Measurements from ENCODE around the gene FOXN3.

DNA sequence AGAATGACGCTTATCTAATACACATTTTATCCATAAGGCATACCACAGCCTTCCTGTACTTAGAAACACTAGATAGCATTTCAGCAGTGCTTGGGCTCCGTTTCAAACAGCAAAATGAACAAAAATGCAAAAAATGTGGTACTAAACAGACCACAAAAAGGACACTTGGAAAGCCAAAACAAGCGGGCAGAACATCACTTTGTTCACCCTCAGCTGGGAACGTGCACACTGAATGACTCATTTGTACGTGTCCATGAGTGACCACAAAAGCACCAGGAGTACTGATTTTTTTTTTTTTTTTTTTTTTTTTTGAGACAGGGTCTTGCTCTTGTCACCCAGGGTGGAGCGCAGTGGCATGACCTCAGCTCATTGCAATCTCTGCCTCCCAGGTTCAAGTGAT, 8.9 kb upstream of the FOXN3 start:
- TF ChIP-seq, protein P1, sequence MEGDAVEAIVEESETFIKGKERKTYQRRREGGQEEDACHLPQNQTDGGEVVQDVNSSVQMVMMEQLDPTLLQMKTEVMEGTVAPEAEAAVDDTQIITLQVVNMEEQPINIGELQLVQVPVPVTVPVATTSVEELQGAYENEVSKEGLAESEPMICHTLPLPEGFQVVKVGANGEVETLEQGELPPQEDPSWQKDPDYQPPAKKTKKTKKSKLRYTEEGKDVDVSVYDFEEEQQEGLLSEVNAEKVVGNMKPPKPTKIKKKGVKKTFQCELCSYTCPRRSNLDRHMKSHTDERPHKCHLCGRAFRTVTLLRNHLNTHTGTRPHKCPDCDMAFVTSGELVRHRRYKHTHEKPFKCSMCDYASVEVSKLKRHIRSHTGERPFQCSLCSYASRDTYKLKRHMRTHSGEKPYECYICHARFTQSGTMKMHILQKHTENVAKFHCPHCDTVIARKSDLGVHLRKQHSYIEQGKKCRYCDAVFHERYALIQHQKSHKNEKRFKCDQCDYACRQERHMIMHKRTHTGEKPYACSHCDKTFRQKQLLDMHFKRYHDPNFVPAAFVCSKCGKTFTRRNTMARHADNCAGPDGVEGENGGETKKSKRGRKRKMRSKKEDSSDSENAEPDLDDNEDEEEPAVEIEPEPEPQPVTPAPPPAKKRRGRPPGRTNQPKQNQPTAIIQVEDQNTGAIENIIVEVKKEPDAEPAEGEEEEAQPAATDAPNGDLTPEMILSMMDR (IDR thresholded peaks at IDR 0.05) = no peak
- TF ChIP-seq POLR2A (IDR thresholded peaks at IDR 0.05) = no peak
